ENCODE measurements around the gene GSS.

Gene GSS

DNA sequence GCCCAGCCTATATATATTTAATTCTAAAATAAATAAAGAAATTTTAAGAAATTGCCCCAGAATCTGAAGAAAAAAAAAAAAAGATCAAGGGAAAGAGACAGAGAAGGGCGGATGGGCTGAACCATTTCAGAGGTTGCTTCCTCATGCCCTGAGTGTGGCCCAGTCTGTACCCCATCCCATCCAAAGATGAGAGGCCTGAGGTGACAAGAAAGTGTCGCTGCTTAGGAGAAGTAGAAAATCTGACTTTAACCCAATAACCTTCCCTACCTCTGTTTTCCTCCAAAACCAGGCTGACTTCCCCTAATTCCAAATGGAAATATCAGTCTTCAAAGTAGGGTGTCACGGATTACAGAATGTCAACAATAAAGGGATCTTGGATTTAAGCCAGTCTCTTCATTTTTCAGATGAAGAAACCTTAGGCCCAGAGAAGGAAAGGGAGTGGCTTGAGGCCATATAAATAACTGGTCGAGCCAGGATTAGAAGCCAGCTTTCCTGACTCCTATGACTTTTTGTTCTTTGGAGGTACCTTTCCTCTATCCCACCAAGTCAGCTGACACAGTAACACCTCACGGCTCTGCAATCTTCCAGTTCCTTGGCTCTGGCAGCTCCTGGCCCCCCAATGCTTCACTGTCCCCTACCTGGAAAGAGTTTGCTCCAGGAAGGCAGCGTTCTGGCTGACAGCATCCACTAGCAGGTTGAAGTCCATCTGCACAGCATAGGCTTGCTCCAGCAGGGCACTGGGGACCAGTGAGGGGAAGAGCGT is 10.1 kb downstream of the GSS start:
- no peak for DNase-seq

- DNase-seq: no peak
These were observed 11.6 kb downstream of the GSS start for GRCh38 chr20:34943808-34944567.

GRCh38 chr20:34942301-34942700 is 13.3 kb downstream of the GSS start:
- no peak for DNase-seq

- DNase-seq: peak; percentile 63 to 82 (median 75)
These were observed 14.4 kb downstream of the GSS start for GRCh38 chr20:34941226-34941625.

- peak in 2 of 3 donors; percentile 19 to 29 for DNase-seq
These were observed 15.5 kb downstream of the GSS start for GRCh38 chr20:34940081-34940481.

DNA sequence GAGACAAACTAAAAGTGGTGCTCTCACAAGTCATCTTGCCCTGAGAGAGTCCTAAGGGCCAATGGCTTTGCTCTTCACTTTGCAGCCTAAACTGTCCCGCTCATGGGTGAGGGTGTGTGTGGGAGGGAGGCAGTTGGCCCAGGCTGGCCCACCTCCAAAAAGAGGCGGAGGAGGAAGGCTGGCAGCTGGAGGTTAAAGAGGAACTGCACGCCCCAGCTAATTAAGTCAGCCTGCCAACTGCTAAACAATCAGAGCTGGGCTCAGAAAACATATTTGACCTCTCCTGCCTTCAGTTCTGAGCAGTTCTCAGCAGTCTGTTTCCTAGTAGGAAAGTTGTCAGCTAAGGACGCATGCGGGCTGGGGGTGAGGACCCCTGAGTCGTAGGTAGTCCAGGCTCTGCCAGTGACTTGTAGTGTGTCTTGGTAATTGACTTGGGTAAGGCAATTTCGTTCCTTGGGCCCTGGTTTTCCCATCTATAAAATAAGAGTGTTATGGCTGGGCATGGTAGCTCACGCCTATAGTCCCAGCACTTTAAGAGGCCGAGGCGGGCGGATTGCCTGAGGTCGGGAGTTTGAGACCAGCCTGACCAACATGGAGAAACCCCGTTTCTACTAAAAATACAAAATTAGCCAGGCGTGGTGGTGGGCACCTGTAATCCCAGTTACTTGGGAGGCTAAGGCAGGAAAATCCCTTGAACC is 17.0 kb downstream of the GSS start:
- peak; percentile 78 to 86 (median 84) for DNase-seq

GRCh38 chr20:34931771-34932170 is 23.8 kb downstream of the GSS start:
- no peak for DNase-seq

GRCh38 chr20:34928411-34928810 is 27.2 kb downstream of the GSS start:
- no peak for DNase-seq

DNA sequence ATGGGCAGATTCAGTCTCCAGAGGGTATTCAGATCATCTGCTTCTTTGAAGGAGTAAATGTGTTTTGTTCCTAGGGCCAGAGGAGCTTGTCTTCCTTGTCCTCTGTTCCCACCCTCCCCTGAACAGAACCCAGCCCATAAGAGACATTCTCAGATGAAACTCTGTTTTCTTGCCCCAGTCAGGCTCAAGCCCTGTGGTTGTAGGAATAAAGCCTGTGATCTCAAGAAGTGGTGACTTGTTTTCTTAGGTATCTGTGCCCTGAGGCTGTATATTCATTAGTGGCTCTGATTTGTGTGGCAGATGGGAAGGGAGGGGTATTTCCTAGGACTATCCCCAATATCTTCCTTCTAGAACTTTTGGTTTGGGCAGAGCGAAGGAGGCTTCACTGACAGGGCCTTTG is 27.9 kb downstream of the GSS start:
- DNase-seq: no peak

DNA sequence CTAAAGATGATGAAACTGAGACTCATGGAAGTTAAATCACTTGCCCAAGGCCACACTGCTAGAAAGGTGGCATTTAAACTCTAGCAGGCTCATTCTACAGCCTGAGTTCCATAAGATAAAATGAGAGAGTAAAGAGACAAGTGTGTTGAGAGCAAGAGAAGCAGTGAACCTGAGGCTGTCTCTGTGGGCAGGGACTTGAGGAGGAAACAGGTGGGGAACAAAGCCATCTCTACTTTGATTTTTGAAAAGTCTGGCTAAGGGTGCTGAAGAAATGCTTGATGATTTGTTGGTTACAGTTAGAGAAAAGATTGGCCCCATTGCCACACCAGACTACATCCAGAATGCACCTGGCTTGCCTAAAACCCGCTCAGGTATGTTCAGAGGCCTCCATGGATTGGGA is 29.0 kb downstream of the GSS start:
- DNase-seq: no peak

- DNase-seq: no peak
These were observed 29.6 kb downstream of the GSS start for GRCh38 chr20:34925981-34926380.

DNA sequence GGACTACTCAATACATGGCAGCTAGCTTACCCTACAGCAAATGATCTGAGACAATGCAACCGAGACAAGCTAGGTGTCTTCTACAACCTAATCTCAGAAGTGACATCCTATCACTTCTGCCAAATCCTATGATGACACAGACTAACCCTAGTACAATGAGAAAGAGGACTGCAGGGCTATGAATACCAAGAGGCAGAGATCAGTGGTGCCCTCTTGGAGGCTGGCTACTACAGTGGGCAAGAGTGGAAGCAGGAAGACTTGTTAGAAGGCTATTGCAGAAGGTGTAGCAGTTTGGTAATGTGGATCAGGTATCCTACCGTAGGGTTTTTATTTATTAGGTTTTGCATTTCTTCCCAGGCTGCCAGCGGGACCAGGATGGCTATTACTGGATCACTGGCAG is 30.3 kb downstream of the GSS start:
- DNase-seq: no peak

DNA sequence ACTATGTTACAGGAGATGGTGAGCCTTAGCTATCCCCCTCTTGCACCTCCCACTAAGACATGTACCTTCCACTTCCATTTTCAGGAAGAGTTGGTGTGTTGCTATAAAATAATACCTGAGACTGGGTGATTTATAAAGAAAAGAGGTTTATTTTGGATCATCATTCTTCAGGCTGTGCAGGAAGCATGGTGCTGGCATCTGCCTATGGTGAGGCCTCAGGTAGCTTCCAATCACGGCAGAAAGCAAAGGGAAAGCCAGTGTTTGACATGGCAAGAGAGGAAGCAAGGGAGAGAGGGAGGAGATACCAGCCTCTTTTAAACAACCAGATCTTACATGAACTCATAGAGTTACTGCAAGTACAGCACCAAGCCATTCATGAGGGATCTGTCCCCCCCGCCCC is 32.2 kb downstream of the GSS start:
- DNase-seq: no peak

DNA sequence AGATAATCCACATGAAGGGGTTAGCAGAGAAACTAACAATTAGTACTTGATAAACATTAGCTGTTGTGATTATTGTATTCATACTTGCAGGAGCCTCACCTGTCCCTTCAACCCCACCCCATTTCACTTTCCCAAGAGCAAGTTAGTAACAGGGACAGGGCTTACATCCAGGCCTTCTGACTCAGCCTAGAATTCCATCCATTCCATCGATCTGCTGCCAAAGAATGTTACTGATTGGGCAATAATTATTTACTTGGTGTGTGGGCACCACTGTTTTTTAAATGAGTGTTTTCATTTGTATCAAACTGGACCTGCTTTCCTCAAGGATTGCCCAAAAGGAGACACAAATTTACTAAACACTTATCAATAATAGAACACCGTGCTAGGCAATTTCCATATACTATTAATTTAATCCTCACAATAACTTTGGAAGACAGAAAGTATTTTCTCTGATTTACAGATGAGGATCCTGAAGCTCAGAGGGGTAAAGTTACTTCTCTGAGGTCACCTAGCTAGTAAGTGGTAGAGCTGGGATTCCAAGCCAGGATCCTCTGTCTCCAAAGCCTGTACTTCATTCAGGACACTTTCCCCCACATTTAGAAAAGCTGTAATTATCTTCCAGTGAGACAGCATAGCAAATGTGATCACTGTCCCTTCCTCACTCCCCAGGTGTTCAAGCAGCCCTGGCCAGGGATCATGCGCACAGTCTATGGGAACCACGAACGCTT is 32.8 kb downstream of the GSS start:
- no peak for DNase-seq

- no peak for DNase-seq
These were observed 34.2 kb downstream of the GSS start for GRCh38 chr20:34921436-34921835.

DNA sequence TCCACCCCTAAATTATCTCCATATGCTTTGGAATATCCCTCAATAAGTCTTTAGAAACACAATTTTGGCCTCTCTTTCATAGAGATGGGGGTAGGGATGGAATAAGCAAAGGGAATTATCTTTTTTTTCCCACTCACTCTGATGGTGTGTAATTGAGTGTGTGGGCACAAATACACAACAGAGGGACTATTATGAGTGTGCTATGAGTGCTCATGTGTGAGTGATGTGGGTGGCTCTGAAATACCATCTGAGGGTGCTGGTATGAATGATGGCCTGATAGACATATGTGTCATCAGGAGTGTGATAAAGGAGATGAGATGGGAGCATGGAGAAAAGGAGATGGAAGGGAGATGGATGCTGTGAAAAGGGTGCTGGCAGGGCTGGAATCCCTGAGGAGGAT is 35.6 kb downstream of the GSS start:
- no peak for DNase-seq

GRCh38 chr20:34916774-34917354 is 38.7 kb downstream of the GSS start:
- DNase-seq: no peak

DNA sequence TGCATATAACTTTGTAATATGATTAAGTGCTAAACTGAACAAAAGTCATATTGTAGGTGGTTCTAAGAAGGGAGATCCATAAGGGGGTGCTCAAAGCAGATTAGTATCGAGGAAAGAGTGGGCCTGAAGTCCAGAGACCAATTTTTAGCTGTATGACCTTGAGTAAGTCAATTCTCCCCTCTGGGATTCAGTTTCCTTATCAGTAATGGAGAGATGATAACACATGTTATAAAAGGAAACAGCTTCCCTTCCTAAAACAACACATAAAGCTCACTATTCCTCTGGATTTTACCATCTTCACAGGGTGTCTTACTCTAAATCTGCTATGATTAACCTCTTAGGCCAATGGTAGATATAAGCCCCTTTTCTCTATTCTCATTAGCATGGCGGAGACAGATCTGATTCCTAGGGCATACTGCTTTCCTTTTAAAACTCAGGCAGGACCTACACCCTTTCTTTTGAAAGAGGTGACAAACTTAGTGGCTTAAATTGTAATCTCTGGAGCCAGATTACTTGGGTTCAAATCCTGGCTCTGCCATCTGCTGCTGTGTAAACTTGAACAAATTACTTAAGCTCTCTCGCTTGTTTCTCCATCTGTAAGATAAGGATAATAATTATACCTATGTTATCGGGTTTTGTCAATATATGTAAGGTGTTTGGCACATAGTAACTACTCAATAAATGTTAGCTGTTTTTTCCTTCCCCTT is 39.7 kb downstream of the GSS start:
- no peak for DNase-seq

DNA sequence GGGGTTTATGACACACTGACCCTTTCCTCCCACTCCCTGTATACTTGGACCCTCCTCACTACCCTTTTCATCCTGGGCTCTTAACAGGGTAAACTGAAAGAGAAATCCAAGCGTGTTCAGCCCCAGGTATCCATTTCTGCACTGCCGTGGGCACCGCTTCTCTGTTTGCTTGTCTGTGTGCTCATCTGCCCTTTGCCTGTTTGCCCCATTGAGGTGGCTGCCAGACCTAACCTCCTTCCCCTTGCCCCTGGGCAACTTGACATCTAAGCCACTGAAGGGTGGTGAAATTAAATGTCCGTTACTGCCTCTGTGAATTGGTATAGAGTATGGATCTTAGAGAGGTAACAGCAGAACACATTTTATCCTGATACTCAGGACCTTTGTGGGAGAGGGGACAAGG is 40.5 kb downstream of the GSS start:
- no peak for DNase-seq

GRCh38 chr20:34907616-34908469 is 47.8 kb downstream of the GSS start:
- DNase-seq: peak; percentile 53 to 73 (median 69)

GRCh38 chr20:34904202-34904621 is 51.4 kb downstream of the GSS start:
- peak; percentile 31 to 53 (median 50) for DNase-seq

Measured in suppressor macrophage treated with lipopolysaccharide for 1 hour (primary cell).